PC-9 (cell line): Measurements from ENCODE around the gene TTLL9.

Experiments
- EZH2 ChIP-seq: fragments of 200-600 bp; sonication (generic); IDR thresholded peaks from 2 replicates; pipeline ENCODE4 v1.8.0; 2017; ENCODE audit warnings: antibody characterized with exemption, low read depth
- TF ChIP-seq, protein P1 (sequence below): fragments of 200-600 bp; sonication (generic); conservative IDR thresholded peaks from 2 replicates; pipeline ENCODE4 v1.6.1; 2017; ENCODE audit warnings: mixed run types, antibody characterized with exemption, mild to moderate bottlenecking, moderate library complexity

DNA sequence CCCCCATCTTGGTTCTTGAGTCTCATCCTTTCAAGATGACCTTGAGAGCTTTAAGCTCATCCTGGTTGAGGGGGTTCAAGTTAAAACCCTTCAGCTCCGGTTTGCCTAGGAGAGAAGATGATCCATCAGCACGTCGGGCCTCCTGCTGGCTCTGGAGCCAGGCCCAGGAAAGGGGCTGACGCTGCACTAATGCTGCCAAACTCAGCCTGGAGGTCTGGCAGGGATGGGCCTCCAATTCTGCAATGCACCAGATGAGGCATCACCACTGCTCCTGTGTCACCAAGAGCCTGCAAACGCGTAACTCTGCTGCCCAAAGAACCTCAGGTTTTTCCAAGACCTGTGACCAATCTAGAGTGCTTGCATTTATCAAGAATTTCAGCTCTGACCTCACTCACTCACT lies 75.4 kb downstream of the TTLL9 start:
- TF ChIP-seq EZH2, result no peak
- TF ChIP-seq, protein P1, sequence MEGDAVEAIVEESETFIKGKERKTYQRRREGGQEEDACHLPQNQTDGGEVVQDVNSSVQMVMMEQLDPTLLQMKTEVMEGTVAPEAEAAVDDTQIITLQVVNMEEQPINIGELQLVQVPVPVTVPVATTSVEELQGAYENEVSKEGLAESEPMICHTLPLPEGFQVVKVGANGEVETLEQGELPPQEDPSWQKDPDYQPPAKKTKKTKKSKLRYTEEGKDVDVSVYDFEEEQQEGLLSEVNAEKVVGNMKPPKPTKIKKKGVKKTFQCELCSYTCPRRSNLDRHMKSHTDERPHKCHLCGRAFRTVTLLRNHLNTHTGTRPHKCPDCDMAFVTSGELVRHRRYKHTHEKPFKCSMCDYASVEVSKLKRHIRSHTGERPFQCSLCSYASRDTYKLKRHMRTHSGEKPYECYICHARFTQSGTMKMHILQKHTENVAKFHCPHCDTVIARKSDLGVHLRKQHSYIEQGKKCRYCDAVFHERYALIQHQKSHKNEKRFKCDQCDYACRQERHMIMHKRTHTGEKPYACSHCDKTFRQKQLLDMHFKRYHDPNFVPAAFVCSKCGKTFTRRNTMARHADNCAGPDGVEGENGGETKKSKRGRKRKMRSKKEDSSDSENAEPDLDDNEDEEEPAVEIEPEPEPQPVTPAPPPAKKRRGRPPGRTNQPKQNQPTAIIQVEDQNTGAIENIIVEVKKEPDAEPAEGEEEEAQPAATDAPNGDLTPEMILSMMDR, result no peak
